Naive thymus-derived CD4-positive, alpha-beta T cell (primary cell): Measurements from ENCODE around the gene CTTNBP2NL. TPM values are rescaled to one million over a fixed set of nuclear protein-coding genes. Genes with fewer than 3 reads are reported as not detected.

Experiments
- ATAC-seq: fragments of 150-1000 bp; cut with Tn5 transposase; 2 replicates; pipeline ENCODE4 v1.10.0; 2021; ENCODE audit warnings: mild to moderate bottlenecking, moderate library complexity
- CTCF ChIA-PET: fragments of 350-600 bp; sonication (Branson Sonifier 250); formaldehyde crosslinking; loops from one replicate; lab custom pipeline; 2021; ENCODE audit warnings: antibody characterized with exemption; lab: Charles Lee
- POLR2A ChIA-PET: fragments of 350-600 bp; sonication (Branson Sonifier 250); formaldehyde crosslinking; loops from one replicate; lab custom pipeline; 2021; ENCODE audit warnings: antibody characterized with exemption, inconsistent platforms; lab: Charles Lee
- DNase-seq, 9 donors: peaks; one replicate each; pipeline versions ENCODE4 v3.0.0 to v3.0.0-alpha.2; 2020 to 2022; ENCODE audit warnings: mixed read lengths in 1 of 9
- H3K27ac ChIP-seq: one replicate; pipeline ENCODE4 v1.7.0; 2013; ENCODE audit warnings: mild to moderate bottlenecking, low read depth, low read length, moderate library complexity
- H3K27me3 ChIP-seq, 2 donors: one replicate each; pipeline ENCODE4 v1.7.0; 2013; ENCODE audit warnings: low read length in 2 of 2, mild to moderate bottlenecking in 2 of 2, moderate library complexity in 2 of 2; ENCODE audit not compliant: control insufficient read depth in 2 of 2, insufficient read depth in 2 of 2
- H3K36me3 ChIP-seq, 3 experiments: 1 replicate in 2 of 3; 2 replicates in 1 of 3; pipeline ENCODE4 v1.7.0; 2013; ENCODE audit warnings: low read length in 3 of 3, mild to moderate bottlenecking in 3 of 3, moderate library complexity in 1 of 3; ENCODE audit not compliant: insufficient read depth in 3 of 3, control insufficient read depth in 2 of 3
- H3K4me1 ChIP-seq, 2 donors: one replicate each; pipeline ENCODE4 v1.7.0; 2013; ENCODE audit warnings: low read length in 2 of 2, mild to moderate bottlenecking in 2 of 2, moderate library complexity in 1 of 2; ENCODE audit not compliant: control insufficient read depth in 2 of 2, insufficient read depth in 2 of 2
- H3K4me3 ChIP-seq: 2 replicates; pipeline ENCODE4 v1.7.0; 2013; ENCODE audit warnings: mild to moderate bottlenecking, low read length
- H3K9me3 ChIP-seq, 3 experiments: 1 replicate in 2 of 3; 2 replicates in 1 of 3; pipeline ENCODE4 v1.7.0; 2013; ENCODE audit warnings: low read length in 3 of 3; ENCODE audit not compliant: control insufficient read depth in 2 of 3
- H3K27ac Mint-ChIP-seq, 9 donors: one replicate each; pipeline ENCODE4 v1.8.0; 2020 to 2022; ENCODE audit warnings: mixed read lengths in 9 of 9, mild to moderate bottlenecking in 8 of 9, moderate library complexity in 5 of 9, inconsistent platforms in 2 of 9
- H3K27me3 Mint-ChIP-seq, 5 donors: one replicate each; pipeline ENCODE4 v1.8.0; 2021 to 2022; ENCODE audit warnings: mixed read lengths in 5 of 5, mild to moderate bottlenecking in 1 of 5
- H3K36me3 Mint-ChIP-seq, 5 donors: one replicate each; pipeline ENCODE4 v1.8.0; 2020 to 2022; ENCODE audit warnings: mixed read lengths in 5 of 5, mild to moderate bottlenecking in 3 of 5, inconsistent platforms in 1 of 5
- H3K4me1 Mint-ChIP-seq, 7 donors: one replicate each; pipeline ENCODE4 v1.8.0; 2020 to 2022; ENCODE audit warnings: mixed read lengths in 7 of 7, mild to moderate bottlenecking in 3 of 7, inconsistent platforms in 1 of 7
- H3K4me3 Mint-ChIP-seq, 10 donors: one replicate each; pipeline ENCODE4 v1.8.0; 2020 to 2022; ENCODE audit warnings: mild to moderate bottlenecking in 10 of 10, mixed read lengths in 10 of 10, moderate library complexity in 6 of 10, inconsistent platforms in 2 of 10
- H3K9me3 Mint-ChIP-seq, 11 donors: one replicate each; pipeline ENCODE4 v1.8.0; 2020 to 2022; ENCODE audit warnings: mixed read lengths in 11 of 11, mild to moderate bottlenecking in 4 of 11, inconsistent platforms in 1 of 11, moderate library complexity in 1 of 11
- intact Hi-C, 2 donors: fragments of 100-400 bp; cut with micrococcal nuclease; formaldehyde crosslinking; loops; one replicate each; pipeline ENCODE4 v1.15.1; 2023
- polyA plus RNA-seq, 2 donors: library from polyadenylated mRNA; unstranded; fragments of 300-500 nt; fragmentation: Illumina TruSeq; gene quantifications; one replicate each; pipeline ENCODE4 v1.2.3, GENCODE V29; 2021
- total RNA-seq, 6 experiments: library from RNA in 5 of 6; stranded (reverse) in 5 of 6; gene quantifications; 1 replicate in 5 of 6; 2 replicates in 1 of 6; pipeline ENCODE4 v1.2.3 and lab custom pipeline; 2021 to 2026

The CTTNBP2NL gene
- total and polyA plus RNA-seq, 7 experiments from 2014 or later: 0.32 to 1.8 (median 0.90) TPM; not detected in 2

DNA sequence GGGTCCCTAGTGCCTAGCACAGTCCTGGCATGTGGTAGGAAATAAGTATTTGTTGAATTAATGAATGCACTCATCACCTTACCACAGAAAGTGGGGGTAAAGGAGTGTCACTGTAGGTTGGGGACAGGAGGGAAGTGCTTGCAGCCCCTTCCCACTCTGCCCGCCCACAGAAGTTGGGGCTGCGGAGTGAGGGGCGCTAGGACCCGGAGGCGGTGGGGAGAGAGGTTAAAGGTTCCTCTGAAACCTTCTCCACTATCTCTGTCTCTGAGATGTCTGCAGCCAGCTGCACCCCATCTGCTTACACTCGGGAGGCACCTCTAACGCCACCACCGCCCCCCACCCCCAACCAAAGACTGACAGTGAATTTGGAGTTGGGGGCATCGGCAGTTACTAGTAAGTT lies 111.3 kb downstream of the CTTNBP2NL start:
- peaks cover 0 to 2% (median 0%) of the 10 kb centered on the region in 11 donors for H3K9me3 Mint-ChIP-seq
- peak overlapping the region; percentile 74 to 90 (median 82) for H3K4me3 Mint-ChIP-seq
- Histone ChIP-seq H3K4me1 (peaks cover 10 to 12% of the 10 kb centered on the region in 2 donors), H3K27ac (no peak overlapping the region), H3K36me3 (no peaks in the 10 kb centered on the region), H3K4me3 (peak overlapping the region; percentile 57), H3K27me3 (peaks cover 4 to 8% of the 10 kb centered on the region in 2 donors), H3K9me3 (no peaks in the 10 kb centered on the region)
- H3K27ac Mint-ChIP-seq: peak overlapping the region in 2 of 9 donors; percentile 25 to 59
- intact Hi-C loops: loop anchor here (10.0 kb wide), 2 partner anchors 167 to 567 kb away; partner anchors contain the start of genes MOV10 (in 2 of the 2) and LRIG2 (in 1 of the 2)
- POLR2A ChIA-PET: interaction anchor here (1.1 kb wide), 1 partner anchor 110 kb away, joined by 6 read pairs; no protein-coding TSS in a partner anchor
- H3K27me3 Mint-ChIP-seq: peaks cover 28 to 74% (median 34%) of the 10 kb centered on the region in 5 donors
- H3K36me3 Mint-ChIP-seq: no peaks in the 10 kb centered on the region
- peaks cover 5 to 16% (median 12%) of the 10 kb centered on the region in 7 donors for H3K4me1 Mint-ChIP-seq
- no peak for DNase-seq
- CTCF ChIA-PET: no interaction called here
- no peak for ATAC-seq

DNA sequence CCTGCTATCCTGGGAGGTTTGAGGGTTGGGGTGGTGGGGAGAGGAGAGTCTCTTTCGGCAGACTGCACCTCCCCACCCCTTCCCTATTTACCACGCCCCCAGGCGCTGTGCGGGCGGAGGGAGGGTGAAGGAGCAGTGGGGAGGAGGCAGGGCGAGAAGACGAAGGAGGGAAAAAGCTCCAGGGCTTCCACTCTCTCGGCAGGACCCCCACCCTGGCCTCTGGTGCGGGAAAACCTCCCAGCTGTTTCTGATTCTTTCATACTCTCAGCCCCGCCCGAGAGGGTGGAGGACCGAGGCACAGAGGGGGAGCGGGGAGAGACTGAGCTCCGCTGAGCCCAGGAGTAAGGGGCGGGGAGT lies 111.9 kb downstream of the CTTNBP2NL start:
- H3K9me3 Mint-ChIP-seq: peaks cover 0 to 1% (median 0%) of the 10 kb centered on the region in 11 donors
- peak; percentile 36 for ATAC-seq
- H3K27ac Mint-ChIP-seq: no peak overlapping the region
- Histone ChIP-seq H3K36me3 (no peaks in the 10 kb centered on the region), H3K27ac (no peak overlapping the region), H3K9me3 (no peaks in the 10 kb centered on the region), H3K4me1 (peaks cover 10 to 12% of the 10 kb centered on the region in 2 donors), H3K27me3 (peaks cover 0 to 6% of the 10 kb centered on the region in 2 donors), H3K4me3 (peak overlapping the region; percentile 57)
- peaks cover 22 to 68% (median 28%) of the 10 kb centered on the region in 5 donors for H3K27me3 Mint-ChIP-seq
- H3K36me3 Mint-ChIP-seq: no peaks in the 10 kb centered on the region
- ChIA-PET POLR2A (interaction anchor here (1.1 kb wide), 1 partner anchor 110 kb away, joined by 6 read pairs; no protein-coding TSS in a partner anchor), CTCF (no interaction called here)
- peak overlapping the region; percentile 74 to 90 (median 82) for H3K4me3 Mint-ChIP-seq
- DNase-seq: peak in 6 of 9 donors; percentile 11 to 40 (median 19)
- intact Hi-C loops: loop anchor here (2.0 to 10.0 kb wide), 3 partner anchors 111 to 567 kb away; partner anchors contain the start of genes MOV10 (in 2 of the 2), CAPZA1 (in 1 of the 2), LRIG2 (in 1 of the 2) and ST7L (in 1 of the 2)
- H3K4me1 Mint-ChIP-seq: peaks cover 3 to 16% (median 9%) of the 10 kb centered on the region in 7 donors

DNA sequence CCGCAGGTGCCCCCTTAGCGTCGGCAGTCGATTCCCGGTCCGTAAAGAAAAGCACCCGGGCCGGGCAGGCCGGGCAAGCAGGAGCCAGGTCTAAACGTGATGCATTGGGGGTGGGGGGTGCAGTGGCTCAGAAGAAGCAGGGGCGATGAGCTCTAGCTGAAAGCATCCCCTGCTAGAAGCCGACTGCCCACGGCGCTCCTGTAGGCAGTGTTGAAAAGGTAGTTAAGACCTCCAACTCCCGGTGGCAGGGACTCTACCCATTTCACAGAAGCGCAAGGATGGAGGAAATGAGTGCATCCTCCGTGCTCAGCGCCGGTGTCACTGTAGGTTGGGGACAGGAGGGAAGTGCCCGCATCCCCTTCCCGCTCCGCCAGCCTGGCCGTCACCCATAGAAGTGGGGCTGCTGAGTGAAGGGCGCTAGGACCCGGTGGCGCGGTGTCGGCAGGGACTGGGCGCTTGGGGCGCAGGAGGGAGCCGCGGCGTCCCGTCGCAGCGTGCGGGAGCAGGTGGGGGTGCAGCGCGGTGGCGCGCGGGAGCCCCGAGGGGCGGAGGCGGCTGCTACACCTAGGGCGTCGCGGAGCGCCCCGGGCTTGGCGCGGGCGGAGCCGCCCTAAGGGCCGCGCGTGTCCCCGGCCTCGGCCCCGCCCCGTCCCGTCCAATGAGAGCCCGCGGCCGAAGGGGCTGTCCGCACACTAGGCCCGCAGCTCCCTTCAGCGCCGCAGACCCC lies 112.4 kb downstream of the CTTNBP2NL start, which contains the start of gene WNT2B:
Gene WNT2B, plus strand, starts transcription at position 688 of the 727 bp plus-strand sequence. CDS start 298 bp downstream, outside the sequence.
- peaks cover 0 to under 1% of the 10 kb centered on the region in 2 donors for H3K27me3 ChIP-seq

DNA sequence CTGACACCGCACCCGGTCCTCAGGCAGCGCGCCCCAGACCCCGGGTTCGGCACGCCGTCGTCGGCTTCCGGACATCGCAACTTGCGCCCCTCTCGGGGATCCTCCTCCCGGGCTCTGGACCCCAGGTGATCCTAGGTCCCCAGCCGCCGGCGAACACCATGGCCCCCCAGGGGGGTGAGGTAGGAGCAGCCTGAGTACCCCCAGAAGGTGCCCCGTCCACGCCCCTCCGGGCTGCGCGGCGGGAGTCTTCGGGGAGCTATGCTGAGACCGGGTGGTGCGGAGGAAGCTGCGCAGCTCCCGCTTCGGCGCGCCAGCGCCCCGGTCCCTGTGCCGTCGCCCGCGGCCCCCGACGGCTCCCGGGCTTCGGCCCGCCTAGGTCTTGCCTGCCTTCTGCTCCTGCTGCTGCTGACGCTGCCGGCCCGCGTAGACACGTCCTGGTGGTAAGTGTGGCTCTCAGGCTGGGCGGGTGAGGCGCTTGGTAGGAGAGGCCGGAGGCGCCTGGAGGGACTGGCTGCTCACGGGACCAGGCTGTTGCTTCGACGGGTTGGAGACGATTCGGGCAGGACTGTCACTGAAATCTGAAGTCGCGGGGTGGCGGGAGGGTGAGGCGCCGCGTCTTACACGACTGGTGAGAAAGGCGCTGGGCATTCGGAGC lies 113.1 kb downstream of the CTTNBP2NL start:
- H3K4me3 Mint-ChIP-seq: peak overlapping the region; percentile 45 to 84 (median 74)

More for the DNA sequence above, 112.4 kb downstream of the CTTNBP2NL start, which contains the start of gene WNT2B:
- ATAC-seq: peak; percentile 85
- H3K27ac Mint-ChIP-seq: peak within 1 kb of the TSS in 1 of 9 donors; percentile 25
- H3K4me1 Mint-ChIP-seq: peaks cover 3 to 16% (median 9%) of the 10 kb centered on the region in 7 donors
- Histone ChIP-seq H3K36me3 (no peaks in the 10 kb centered on the region), H3K27ac (no peak within 1 kb of the TSS), H3K4me1 (peaks cover 10 to 12% of the 10 kb centered on the region in 2 donors), H3K4me3 (peak within 1 kb of the TSS; percentile 57), H3K9me3 (no peaks in the 10 kb centered on the region)
- H3K27me3 Mint-ChIP-seq: peaks cover 17 to 63% (median 23%) of the 10 kb centered on the region in 5 donors
- H3K4me3 Mint-ChIP-seq: peak within 1 kb of the TSS; percentile 74 to 90 (median 82)
- intact Hi-C loops: loop anchor here (2.0 to 10.0 kb wide), 3 partner anchors 110 to 566 kb away; partner anchors contain the start of genes MOV10 (in 2 of the 2), CAPZA1 (in 1 of the 2), LRIG2 (in 1 of the 2) and ST7L (in 1 of the 2)
- peak; percentile 37 to 60 (median 52) for DNase-seq
- peaks cover 0 to 1% (median 0%) of the 10 kb centered on the region in 11 donors for H3K9me3 Mint-ChIP-seq
- H3K36me3 Mint-ChIP-seq: no peaks in the 10 kb centered on the region
- CTCF ChIA-PET: interaction anchor here (1.2 kb wide), 1 partner anchor 106 kb away, joined by 3 read pairs; no protein-coding TSS in a partner anchor
- POLR2A ChIA-PET: interaction anchor here (1.1 kb wide), 1 partner anchor 109 kb away, joined by 6 read pairs; no protein-coding TSS in a partner anchor

DNA sequence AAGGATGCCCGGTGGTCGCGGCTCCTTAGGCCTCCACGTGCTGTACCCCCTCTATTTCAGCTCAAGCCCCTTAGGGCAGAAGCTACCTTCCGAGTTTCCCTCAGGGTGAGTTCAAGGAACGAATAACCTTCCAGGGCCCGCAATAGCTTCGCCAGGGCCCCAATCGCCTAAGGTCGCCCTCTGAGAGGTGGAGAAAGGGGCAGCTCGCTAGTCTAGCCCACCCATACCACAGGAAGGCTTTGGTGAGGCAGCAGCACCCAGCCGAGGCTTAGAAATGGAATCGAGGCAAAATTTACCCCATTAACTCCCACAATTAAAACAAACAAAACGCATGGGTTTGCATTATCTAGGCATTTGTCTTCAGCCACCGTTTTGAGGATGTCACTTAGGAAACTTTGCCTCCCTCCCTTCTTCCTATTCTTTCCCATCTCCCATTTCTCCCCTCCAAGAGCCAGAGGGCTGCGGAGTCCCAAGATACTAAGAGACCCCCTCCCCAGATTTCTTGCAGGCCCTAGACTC lies 113.7 kb downstream of the CTTNBP2NL start:
- no peak for ATAC-seq
- H3K4me3 ChIP-seq: no peak overlapping the region
- H3K27ac ChIP-seq: no peak overlapping the region
- peaks cover 10 to 12% of the 10 kb centered on the region in 2 donors for H3K4me1 ChIP-seq
- no peaks in the 10 kb centered on the region for H3K27me3 ChIP-seq
- Mint-ChIP-seq H3K4me3 (peak overlapping the region; percentile 47 to 84 (median 71)), H3K27ac (peak overlapping the region in 1 of 9 donors; percentile 59), H3K36me3 (no peaks in the 10 kb centered on the region), H3K9me3 (no peaks in the 10 kb centered on the region), H3K27me3 (peaks cover 4 to 51% (median 12%) of the 10 kb centered on the region in 5 donors), H3K4me1 (peaks cover 3 to 16% (median 9%) of the 10 kb centered on the region in 7 donors)
- ChIA-PET POLR2A (no interaction called here), CTCF (interaction anchor here (1.2 kb wide), 1 partner anchor 104 kb away, joined by 3 read pairs; no protein-coding TSS in a partner anchor)
- no peaks in the 10 kb centered on the region for H3K9me3 ChIP-seq
- DNase-seq: no peak
- intact Hi-C loops: loop anchor here (2.0 to 10.0 kb wide), 3 partner anchors 109 to 565 kb away; partner anchors contain the start of genes MOV10 (in 2 of the 2), CAPZA1 (in 1 of the 2), LRIG2 (in 1 of the 2) and ST7L (in 1 of the 2)
- no peaks in the 10 kb centered on the region for H3K36me3 ChIP-seq

More for the DNA sequence above, 113.1 kb downstream of the CTTNBP2NL start:
- CTCF ChIA-PET: interaction anchor here (1.2 kb wide), 1 partner anchor 105 kb away, joined by 3 read pairs; no protein-coding TSS in a partner anchor
- Mint-ChIP-seq H3K27me3 (peaks cover 10 to 57% (median 18%) of the 10 kb centered on the region in 5 donors), H3K9me3 (no peaks in the 10 kb centered on the region), H3K27ac (no peak overlapping the region), H3K4me1 (peaks cover 3 to 16% (median 9%) of the 10 kb centered on the region in 7 donors), H3K36me3 (no peaks in the 10 kb centered on the region)
- no peaks in the 10 kb centered on the region for H3K27me3 ChIP-seq
- POLR2A ChIA-PET: no interaction called here
- ATAC-seq (peak; percentile 48), DNase-seq (peak in 7 of 9 donors; percentile 22 to 46 (median 35))
- no peak overlapping the region for H3K27ac ChIP-seq
- H3K9me3 ChIP-seq: no peaks in the 10 kb centered on the region
- H3K4me1 ChIP-seq: peaks cover 10 to 12% of the 10 kb centered on the region in 2 donors
- H3K36me3 ChIP-seq: no peaks in the 10 kb centered on the region
- H3K4me3 ChIP-seq: peak overlapping the region; percentile 57
- intact Hi-C loops: loop anchor here (2.0 to 10.0 kb wide), 3 partner anchors 110 to 566 kb away; partner anchors contain the start of genes MOV10 (in 2 of the 2), CAPZA1 (in 1 of the 2), LRIG2 (in 1 of the 2) and ST7L (in 1 of the 2)
